Endothelial cell of umbilical vein (primary cell): ENCODE data around the gene LBHD2. TPM values are rescaled to one million over a fixed set of nuclear protein-coding genes. Genes with fewer than 3 reads are reported as not detected.

Experiments used
- BruUV-seq: library from RNA; stranded (reverse); fragments of 400-500 nt; replicated peaks from 2 replicates; lab custom pipeline; 2021; lab: Mats Ljungman, UMichigan
- CTCF ChIA-PET: fragments of 300-600, 350-600 bp; sonication (Branson Sonifier 250); formaldehyde crosslinking; loops from one replicate; lab custom pipeline; 2021; ENCODE audit warnings: antibody characterized with exemption, inconsistent platforms; lab: Charles Lee
- POLR2A ChIA-PET: fragments of 300-600, 350-600 bp; sonication (Branson Sonifier 250); formaldehyde crosslinking; loops from one replicate; lab custom pipeline; 2021; ENCODE audit warnings: antibody characterized with exemption, inconsistent platforms; lab: Charles Lee
- DNase-seq: peaks from one replicate; pipeline ENCODE4 v3.0.0-alpha.2; 2011; ENCODE audit warnings: low read depth, low spot score
- FAIRE-seq: peaks from 2 replicates; lab custom pipeline; 2011; peaks lifted over from hg19 to GRCh38; lab: Jason Lieb, UNC
- H2AFZ ChIP-seq: 2 replicates; pipeline ENCODE4 v1.6.0; 2012; ENCODE audit warnings: low read depth, low read length, control low read depth, inconsistent platforms
- H3K27ac ChIP-seq: 2 replicates; pipeline ENCODE4 v1.5.1; 2011; ENCODE audit warnings: low read depth, mild to moderate bottlenecking, control low read depth, low read length, moderate library complexity; ENCODE audit not compliant: insufficient read depth
- H3K27me3 ChIP-seq, 2 experiments: 2 replicates each; pipeline versions ENCODE4 v1.6.0 to v1.6.1; 2011; ENCODE audit warnings: low read length in 2 of 2, mixed read lengths in 1 of 2; ENCODE audit not compliant: control insufficient read depth in 2 of 2, insufficient read depth in 2 of 2
- H3K36me3 ChIP-seq, 2 experiments: 2 replicates in 1 of 2; 3 replicates in 1 of 2; pipeline ENCODE4 v1.5.1; 2011; ENCODE audit warnings: low read length in 2 of 2, mild to moderate bottlenecking in 1 of 2, moderate library complexity in 1 of 2; ENCODE audit not compliant: control insufficient read depth in 2 of 2, insufficient read depth in 2 of 2; ENCODE audit errors: extremely low read depth in 1 of 2
- H3K4me1 ChIP-seq: 3 replicates; pipeline ENCODE4 v1.5.1; 2011; ENCODE audit warnings: mild to moderate bottlenecking, low read length; ENCODE audit not compliant: control insufficient read depth, insufficient read depth; ENCODE audit errors: extremely low read depth
- H3K4me2 ChIP-seq: 2 replicates; pipeline ENCODE4 v1.6.1; 2011; ENCODE audit warnings: low read length, control low read depth, mixed read lengths; ENCODE audit not compliant: insufficient read depth
- H3K4me3 ChIP-seq, 3 experiments: fragments of 200-600 bp in 1 of 3; sonication (generic), shearing (Covaris generic) in 1 of 3; replicated peaks in 1 of 3; 2 replicates each; pipeline ENCODE4 v1.5.1; 2011 to 2016; ENCODE audit warnings: control low read depth in 3 of 3, low read length in 3 of 3, mild to moderate bottlenecking in 2 of 3, inconsistent platforms in 1 of 3, low read depth in 1 of 3, moderate library complexity in 1 of 3; ENCODE audit not compliant: insufficient read depth in 1 of 3
- H3K79me2 ChIP-seq: 2 replicates; pipeline ENCODE4 v1.6.0; 2012; ENCODE audit warnings: low read length, inconsistent platforms; ENCODE audit not compliant: control insufficient read depth, insufficient read depth
- H3K9ac ChIP-seq: replicated peaks from 2 replicates; pipeline ENCODE3; 2011; ENCODE audit warnings: low read length, control low read depth; ENCODE audit not compliant: insufficient read depth; ENCODE audit errors: extremely low read depth
- H3K9me1 ChIP-seq: replicated peaks from 3 replicates; pipeline ENCODE4 v1.6.0; 2011; ENCODE audit warnings: mild to moderate bottlenecking, low read length; ENCODE audit not compliant: control insufficient read depth, insufficient read depth; ENCODE audit errors: extremely low read depth
- H3K9me3 ChIP-seq: replicated peaks from 2 replicates; pipeline ENCODE4 v1.5.1; 2012; ENCODE audit warnings: low read length, inconsistent platforms; ENCODE audit not compliant: control insufficient read depth, insufficient read depth
- H4K20me1 ChIP-seq: replicated peaks from 2 replicates; pipeline ENCODE3; 2011; ENCODE audit warnings: mild to moderate bottlenecking, low read length; ENCODE audit not compliant: control insufficient read depth, insufficient read depth; ENCODE audit errors: extremely low read depth
- EZH2 ChIP-seq: IDR thresholded peaks from 2 replicates; pipeline ENCODE4 v1.6.1; 2012; ENCODE audit warnings: borderline replicate concordance, low read depth, mild to moderate bottlenecking, moderate library complexity, low read length, inconsistent platforms; ENCODE audit not compliant: severe bottlenecking
- FOS ChIP-seq: IDR thresholded peaks from 2 replicates; pipeline ENCODE4 v1.6.1; 2011; ENCODE audit warnings: mild to moderate bottlenecking, low read length, moderate library complexity, borderline replicate concordance; ENCODE audit not compliant: insufficient read depth
- GATA2 ChIP-seq: IDR thresholded peaks from 2 replicates; pipeline ENCODE4 v1.7.0; 2011; ENCODE audit warnings: low read depth, mild to moderate bottlenecking, moderate library complexity, mixed read lengths, low read length; ENCODE audit not compliant: insufficient read length, insufficient read depth
- JUN ChIP-seq: IDR thresholded peaks from 2 replicates; pipeline ENCODE4 v1.6.1; 2011; ENCODE audit warnings: borderline replicate concordance, low read depth; ENCODE audit not compliant: insufficient read length, insufficient read depth
- MYC ChIP-seq: IDR thresholded peaks from one replicate; pipeline ENCODE4 v1.6.1; 2011; ENCODE audit warnings: mild to moderate bottlenecking, low read depth, low read length
- POLR2A ChIP-seq: IDR thresholded peaks from 2 replicates; pipeline ENCODE4 v1.6.1; 2012; ENCODE audit warnings: low read depth, mild to moderate bottlenecking, control low read depth, low read length
- POLR2AphosphoS5 ChIP-seq: IDR thresholded peaks from 2 replicates; pipeline ENCODE4 v1.6.1; 2012; ENCODE audit warnings: low read depth, mild to moderate bottlenecking, control low read depth, low read length, moderate library complexity; ENCODE audit not compliant: insufficient read depth
- dilution Hi-C: fragments of 300-500 bp; cut with MboI; formaldehyde crosslinking; loops from one replicate; pipeline ENCODE4 v1.15.0; 2019; ENCODE audit warnings: low sequenced_read_pairs; ENCODE audit not compliant: extremely low pct_ligation_motif_present
- intact Hi-C: fragments of 100-400 bp; cut with micrococcal nuclease; formaldehyde crosslinking; loops from one replicate; pipeline ENCODE4 v1.10.0; 2022
- polyA plus RNA-seq, 4 experiments: library from polyadenylated mRNA; depleted of rRNA in 3 of 4; stranded (reverse) in 3 of 4; unstranded in 1 of 4; fragments of >200 nt; gene quantifications; 2 replicates each; pipeline versions ENCODE4 v1.2.1 to v1.2.3, GENCODE V29; 2011 to 2012; ENCODE audit warnings: missing spikeins in 1 of 4
- total RNA-seq: library from RNA; stranded (reverse); gene quantifications from 2 replicates; pipeline ENCODE4 v1.2.3, GENCODE V29; 2021
- TF ChIP-seq, protein P1 (sequence below): IDR thresholded peaks from 2 replicates; pipeline ENCODE4 v1.6.1; 2011; ENCODE audit not compliant: insufficient read depth, insufficient read length
- TF ChIP-seq, protein P2 (sequence below), 2 donors: IDR thresholded peaks; 1 replicate in 1 of 2; 2 replicates in 1 of 2; pipeline ENCODE4 v1.5.1; 2011; ENCODE audit warnings: low read length in 2 of 2, mild to moderate bottlenecking in 2 of 2, moderate library complexity in 2 of 2, control low read depth in 1 of 2, inconsistent platforms in 1 of 2, low read depth in 1 of 2; ENCODE audit not compliant: insufficient read depth in 1 of 2; ENCODE audit errors: extremely low read depth in 1 of 2

Gene LBHD2
- total and polyA plus RNA-seq, 2 donors (not counting 3 experiments of a cell fraction or from before 2014, with no cell fraction given): not detected

DNA sequence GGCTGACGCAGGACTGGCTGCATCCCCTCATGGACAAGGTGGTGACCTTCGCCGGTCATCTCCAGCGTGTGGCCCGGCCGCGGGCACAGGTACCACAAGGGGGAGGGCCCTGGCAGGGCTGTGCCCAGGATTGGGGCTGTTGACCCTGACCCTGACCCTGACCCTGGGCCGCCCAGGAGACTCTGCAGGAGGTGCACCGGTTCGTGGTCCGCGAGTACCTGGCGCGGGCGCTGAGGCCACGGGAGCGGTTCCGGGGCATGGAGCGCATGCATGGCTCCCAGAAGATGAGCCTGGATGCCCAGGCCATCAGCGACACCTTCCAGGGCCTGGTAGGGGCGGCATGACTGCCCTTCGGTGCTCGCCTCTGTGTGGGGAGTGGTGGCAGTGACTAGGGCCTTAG lies 23.4 kb downstream of the LBHD2 start:
- H3K79me2 ChIP-seq: no peaks in the 10 kb centered on the region
- DNase-seq (no peak), FAIRE-seq (no peak)
- no peak overlapping the region for H2AFZ ChIP-seq
- H3K4me2 ChIP-seq: no peak overlapping the region
- H3K36me3 ChIP-seq: no peaks in the 10 kb centered on the region
- no TSS peak for BruUV-seq
- CTCF ChIA-PET: interaction anchor here (0.9 to 7.9 kb wide), 9 partner anchors 11 to 184 kb away, joined by 3 to 257 read pairs (median 36); partner anchors contain the start of gene TNFAIP2
- H3K9me1 ChIP-seq: no peaks in the 10 kb centered on the region
- dilution Hi-C loops: no loop called here
- H3K27ac ChIP-seq: no peak overlapping the region
- H3K9me3 ChIP-seq: no peaks in the 10 kb centered on the region
- TF ChIP-seq JUN (no peak), POLR2A (no peak), MYC (no peak), FOS (no peak), POLR2AphosphoS5 (no peak), EZH2 (no peak), GATA2 (no peak)
- TF ChIP-seq, protein P1, sequence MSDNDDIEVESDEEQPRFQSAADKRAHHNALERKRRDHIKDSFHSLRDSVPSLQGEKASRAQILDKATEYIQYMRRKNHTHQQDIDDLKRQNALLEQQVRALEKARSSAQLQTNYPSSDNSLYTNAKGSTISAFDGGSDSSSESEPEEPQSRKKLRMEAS: no peak
- TF ChIP-seq, protein P2, sequence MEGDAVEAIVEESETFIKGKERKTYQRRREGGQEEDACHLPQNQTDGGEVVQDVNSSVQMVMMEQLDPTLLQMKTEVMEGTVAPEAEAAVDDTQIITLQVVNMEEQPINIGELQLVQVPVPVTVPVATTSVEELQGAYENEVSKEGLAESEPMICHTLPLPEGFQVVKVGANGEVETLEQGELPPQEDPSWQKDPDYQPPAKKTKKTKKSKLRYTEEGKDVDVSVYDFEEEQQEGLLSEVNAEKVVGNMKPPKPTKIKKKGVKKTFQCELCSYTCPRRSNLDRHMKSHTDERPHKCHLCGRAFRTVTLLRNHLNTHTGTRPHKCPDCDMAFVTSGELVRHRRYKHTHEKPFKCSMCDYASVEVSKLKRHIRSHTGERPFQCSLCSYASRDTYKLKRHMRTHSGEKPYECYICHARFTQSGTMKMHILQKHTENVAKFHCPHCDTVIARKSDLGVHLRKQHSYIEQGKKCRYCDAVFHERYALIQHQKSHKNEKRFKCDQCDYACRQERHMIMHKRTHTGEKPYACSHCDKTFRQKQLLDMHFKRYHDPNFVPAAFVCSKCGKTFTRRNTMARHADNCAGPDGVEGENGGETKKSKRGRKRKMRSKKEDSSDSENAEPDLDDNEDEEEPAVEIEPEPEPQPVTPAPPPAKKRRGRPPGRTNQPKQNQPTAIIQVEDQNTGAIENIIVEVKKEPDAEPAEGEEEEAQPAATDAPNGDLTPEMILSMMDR (IDR thresholded peaks at IDR 0.05; ENCODE audit: extremely low read depth in 1 of 2, insufficient read depth in 1 of 2, low read depth in 1 of 2, low read length in 2 of 2): no peak
- peaks cover 17 to 21% of the 10 kb centered on the region in 2 experiments for H3K27me3 ChIP-seq
- POLR2A ChIA-PET: no interaction called here
- no peaks in the 10 kb centered on the region for H4K20me1 ChIP-seq
- intact Hi-C loops: no loop called here
- no peak overlapping the region for H3K9ac ChIP-seq
- H3K4me1 ChIP-seq: peaks cover 6% of the 10 kb centered on the region
- no peak overlapping the region for H3K4me3 ChIP-seq
